Measurements from ENCODE around the gene OSBPL6. TPM values are rescaled to one million over a fixed set of nuclear protein-coding genes. Genes with fewer than 3 reads are reported as not detected.
A peak's percentile ranks its signal among the peaks of the same experiment; 100 is the strongest.

The OSBPL6 gene
- total RNA-seq, 4 donors from 2014 or later, result 1.8 to 6.1 (median 3.4) TPM

- Histone ChIP-seq H3K9me3 (no peaks in the 10 kb centered on the region), H3K4me1 (peaks cover 4 to 44% (median 10%) of the 10 kb centered on the region in 3 donors), H3K27me3 (no peaks in the 10 kb centered on the region), H3K36me3 (no peaks in the 10 kb centered on the region), H3K4me3 (peak overlapping the region; percentile 50 to 80 (median 68)), H3K27ac (peak overlapping the region; percentile 89 to 95 (median 91))
- WGBS, 2 donors, result 0 to 1% methylated on average over 27 to 38 of the region's 45 CpGs
- TF ChIP-seq CTCF (IDR thresholded peaks at IDR 0.05) (peak in 3 of 6 experiments; percentile 6 to 27 (median 20)), POLR2A (IDR thresholded peaks at IDR 0.05) (peak in 2 of 4 donors; percentile 14 to 54)
- DNase-seq, result peak; percentile 55
- intact Hi-C loops (cut with DNase I), result loop anchor here (10.0 kb wide), 1 partner anchor 299 kb away; the partner anchor contains the start of gene RBM45
Measured at GRCh38 chr2:178413472-178414265, 219.4 kb downstream of the OSBPL6 start.

- no peaks in the 10 kb centered on the region for H3K36me3 ChIP-seq
- H3K4me1 ChIP-seq, result peaks cover 4 to 51% (median 10%) of the 10 kb centered on the region in 3 donors
- H3K27ac ChIP-seq, result peak overlapping the region; percentile 89 to 95 (median 91)
- 10 to 15% methylated on average over 19 to 21 of the region's 21 CpGs for WGBS, 2 donors
- peak overlapping the region; percentile 50 to 80 (median 68) for H3K4me3 ChIP-seq
- TF ChIP-seq POLR2A (IDR thresholded peaks at IDR 0.05), result peak in 1 of 4 donors; percentile 44
- peak; percentile 60 to 88 (median 84) for TF ChIP-seq CTCF (IDR thresholded peaks at IDR 0.05)
- peak; percentile 36 for DNase-seq
- no peaks in the 10 kb centered on the region for H3K27me3 ChIP-seq
- intact Hi-C loops (cut with DNase I), result loop anchor here (10.0 kb wide), 1 partner anchor 300 kb away; the partner anchor contains the start of gene RBM45
- no peaks in the 10 kb centered on the region for H3K9me3 ChIP-seq
Measured at GRCh38 chr2:178414266-178415247, 220.2 kb downstream of the OSBPL6 start.

- H3K27me3 ChIP-seq, result no peaks in the 10 kb centered on the region
- intact Hi-C loops (cut with DNase I), result loop anchor here (10.0 kb wide), 1 partner anchor 301 kb away; the partner anchor contains the start of gene RBM45
Measured at GRCh38 chr2:178415979-178416378, 221.7 kb downstream of the OSBPL6 start.

GRCh38 chr2:178417916-178418315, 223.6 kb downstream of the OSBPL6 start:
- DNase-seq, result no peak
- TF ChIP-seq POLR2A (IDR thresholded peaks at IDR 0.05) (no peak), CTCF (IDR thresholded peaks at IDR 0.05) (no peak)
- H3K9me3 ChIP-seq, result no peaks in the 10 kb centered on the region
- no peak overlapping the region for H3K4me3 ChIP-seq
- no peak overlapping the region for H3K27ac ChIP-seq
- H3K36me3 ChIP-seq, result no peaks in the 10 kb centered on the region
- intact Hi-C loops (cut with DNase I), result loop anchor here (10.0 kb wide), 1 partner anchor 303 kb away; the partner anchor contains the start of gene RBM45
- 46 to 61% methylated on average over 3 of the region's 3 CpGs for WGBS, 2 donors
- H3K4me1 ChIP-seq, result peaks cover 4 to 50% (median 10%) of the 10 kb centered on the region in 3 donors
- H3K27me3 ChIP-seq, result no peaks in the 10 kb centered on the region

More at GRCh38 chr2:178415979-178416378, 221.7 kb downstream of the OSBPL6 start:
- Histone ChIP-seq H3K4me1 (peaks cover 4 to 51% (median 10%) of the 10 kb centered on the region in 3 donors), H3K36me3 (no peaks in the 10 kb centered on the region), H3K9me3 (no peaks in the 10 kb centered on the region), H3K4me3 (no peak overlapping the region), H3K27ac (no peak overlapping the region)
- no peak for DNase-seq
- no peak for TF ChIP-seq POLR2A (IDR thresholded peaks at IDR 0.05)
- no peak for TF ChIP-seq CTCF (IDR thresholded peaks at IDR 0.05)

Measured in esophagus squamous epithelium (tissue), 5 donors.